Kidney (tissue), 14 donors: ENCODE data around the gene SLC5A6. TPM values are rescaled to one million over a fixed set of nuclear protein-coding genes. Genes with fewer than 3 reads are reported as not detected.
"Not testable (repeated sequence)": the region's sequence is repeated elsewhere in the genome, so short reads cannot be mapped to it uniquely, and the experiment has no call there.

ENCODE experiments used
- DNase-seq, 5 donors: peaks; one replicate each; pipeline ENCODE4 v3.0.0-alpha.2; 2013 to 2020
- FAIRE-seq: peaks from 2 replicates; lab custom pipeline; 2012; peaks lifted over from hg19 to GRCh38; lab: Jason Lieb, UNC
- H3K27ac ChIP-seq, 2 donors: one replicate each; pipeline ENCODE4 v1.7.0; 2013; ENCODE audit warnings: low read depth in 2 of 2, low read length in 2 of 2, inconsistent platforms in 1 of 2
- H3K27me3 ChIP-seq: one replicate; pipeline ENCODE4 v1.7.1; 2013; ENCODE audit warnings: low read length, inconsistent platforms; ENCODE audit not compliant: control insufficient read depth, insufficient read depth
- H3K36me3 ChIP-seq, 3 donors: one replicate each; pipeline versions ENCODE4 v1.7.0 to v1.7.1; 2013; ENCODE audit warnings: low read length in 3 of 3, control low read depth in 1 of 3, inconsistent platforms in 1 of 3; ENCODE audit not compliant: insufficient read depth in 3 of 3, control insufficient read depth in 2 of 3
- H3K4me1 ChIP-seq, 3 donors: one replicate each; pipeline versions ENCODE4 v1.7.0 to v1.7.1; 2013; ENCODE audit warnings: low read length in 3 of 3, inconsistent platforms in 1 of 3, low read depth in 1 of 3; ENCODE audit not compliant: control insufficient read depth in 2 of 3, insufficient read depth in 2 of 3
- H3K4me3 ChIP-seq, 3 donors: one replicate each; pipeline versions ENCODE4 v1.7.0 to v1.8.1; 2013; ENCODE audit warnings: low read length in 3 of 3, control low read depth in 1 of 3, inconsistent platforms in 1 of 3
- H3K9ac ChIP-seq, 3 donors: one replicate each; pipeline versions ENCODE4 v1.7.0 to v1.7.1; 2013; ENCODE audit warnings: low read length in 3 of 3, control low read depth in 1 of 3, inconsistent platforms in 1 of 3
- H3K9me3 ChIP-seq, 3 donors: one replicate each; pipeline versions ENCODE4 v1.7.0 to v1.7.1; 2013; ENCODE audit warnings: low read length in 3 of 3, control low read depth in 1 of 3, inconsistent platforms in 1 of 3; ENCODE audit not compliant: control insufficient read depth in 2 of 3, insufficient read depth in 1 of 3
- intact Hi-C: fragments of 100-400 bp; cut with DNase I; formaldehyde crosslinking; loops from one replicate; pipeline ENCODE4 v1.11.1; 2022
- polyA plus RNA-seq: library from polyadenylated mRNA; stranded (reverse); fragments of 350-450 nt; fragmentation: Illumina TruSeq; extraction: RNeasy Lipid Tissue Mini Kit (QIAGEN cat#74804); gene quantifications from one replicate; pipeline ENCODE4 v1.2.3, GENCODE V29; 2014; ENCODE audit warnings: low read depth, low replicate concordance; ENCODE audit not compliant: insufficient read depth
- total RNA-seq: library from RNA; stranded (reverse); fragmentation: NEBNext Ultra II Directional; extraction: Animal tissue kit (Norgen Biotek cat#: 25700); gene quantifications from one replicate; pipeline ENCODE4 v1.2.1, GENCODE V29; 2021
- TF ChIP-seq, protein P1 (sequence below): IDR thresholded peaks from 3 replicates; pipeline ENCODE4 v1.5.1; 2012; ENCODE audit warnings: mild to moderate bottlenecking, moderate library complexity, borderline replicate concordance; ENCODE audit not compliant: insufficient read depth; ENCODE audit errors: extremely low read depth
- donor health status: control.
- donor health status: control.
- donor health status: control.
- donor health status: control.
- donor health status: control.
- donor health status: DM: yes; HTN: yes; CAD: no.
- donor health status: Normal renal cell carcinoma (clear cell type).

The SLC5A6 gene
- total and polyA plus RNA-seq, 2 donors from 2014 or later = 10.8 to 27.8 TPM

DNA sequence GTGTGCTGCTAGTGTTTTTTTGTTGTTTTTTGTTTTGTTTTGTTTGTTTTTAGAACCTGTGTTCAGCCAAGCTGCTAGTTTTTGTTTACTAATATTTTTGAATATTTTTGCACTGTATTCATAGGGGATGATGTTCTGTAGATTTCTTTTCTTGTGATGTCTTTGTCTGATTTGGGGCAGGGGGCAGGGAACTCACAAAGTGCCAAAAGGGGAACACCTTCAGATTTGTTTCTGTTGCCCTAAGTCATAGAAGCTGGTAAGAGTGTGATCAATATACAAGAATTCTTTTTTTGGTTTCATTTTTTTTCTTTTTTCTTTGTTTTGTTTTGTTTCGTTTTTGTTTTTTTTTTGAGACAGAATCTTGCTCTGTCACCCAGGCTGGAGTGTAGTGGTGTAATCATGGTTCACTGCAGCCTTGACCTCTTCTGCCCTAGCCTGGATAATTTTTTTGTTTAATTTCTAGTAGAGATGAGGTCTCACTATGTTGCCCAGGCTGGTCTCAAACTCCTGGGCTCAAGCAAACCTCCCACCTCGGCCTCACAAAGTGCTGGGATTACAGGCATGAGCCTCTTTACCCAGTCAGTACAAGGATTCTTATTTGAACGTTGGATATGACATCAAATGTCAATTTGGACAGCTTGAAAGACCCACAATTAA lies 32.6 kb downstream of the SLC5A6 start:
- Histone ChIP-seq H3K36me3 (no peaks in the 10 kb centered on the region), H3K27me3 (no peaks in the 10 kb centered on the region), H3K9ac (no peak overlapping the region), H3K9me3 (no peaks in the 10 kb centered on the region), H3K27ac (no peak overlapping the region), H3K4me1 (no peaks in the 10 kb centered on the region), H3K4me3 (no peak overlapping the region)
- intact Hi-C loops = no loop called here
- TF ChIP-seq, protein P1, sequence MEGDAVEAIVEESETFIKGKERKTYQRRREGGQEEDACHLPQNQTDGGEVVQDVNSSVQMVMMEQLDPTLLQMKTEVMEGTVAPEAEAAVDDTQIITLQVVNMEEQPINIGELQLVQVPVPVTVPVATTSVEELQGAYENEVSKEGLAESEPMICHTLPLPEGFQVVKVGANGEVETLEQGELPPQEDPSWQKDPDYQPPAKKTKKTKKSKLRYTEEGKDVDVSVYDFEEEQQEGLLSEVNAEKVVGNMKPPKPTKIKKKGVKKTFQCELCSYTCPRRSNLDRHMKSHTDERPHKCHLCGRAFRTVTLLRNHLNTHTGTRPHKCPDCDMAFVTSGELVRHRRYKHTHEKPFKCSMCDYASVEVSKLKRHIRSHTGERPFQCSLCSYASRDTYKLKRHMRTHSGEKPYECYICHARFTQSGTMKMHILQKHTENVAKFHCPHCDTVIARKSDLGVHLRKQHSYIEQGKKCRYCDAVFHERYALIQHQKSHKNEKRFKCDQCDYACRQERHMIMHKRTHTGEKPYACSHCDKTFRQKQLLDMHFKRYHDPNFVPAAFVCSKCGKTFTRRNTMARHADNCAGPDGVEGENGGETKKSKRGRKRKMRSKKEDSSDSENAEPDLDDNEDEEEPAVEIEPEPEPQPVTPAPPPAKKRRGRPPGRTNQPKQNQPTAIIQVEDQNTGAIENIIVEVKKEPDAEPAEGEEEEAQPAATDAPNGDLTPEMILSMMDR = no peak
- DNase-seq (no peak), FAIRE-seq (no peak)

DNA sequence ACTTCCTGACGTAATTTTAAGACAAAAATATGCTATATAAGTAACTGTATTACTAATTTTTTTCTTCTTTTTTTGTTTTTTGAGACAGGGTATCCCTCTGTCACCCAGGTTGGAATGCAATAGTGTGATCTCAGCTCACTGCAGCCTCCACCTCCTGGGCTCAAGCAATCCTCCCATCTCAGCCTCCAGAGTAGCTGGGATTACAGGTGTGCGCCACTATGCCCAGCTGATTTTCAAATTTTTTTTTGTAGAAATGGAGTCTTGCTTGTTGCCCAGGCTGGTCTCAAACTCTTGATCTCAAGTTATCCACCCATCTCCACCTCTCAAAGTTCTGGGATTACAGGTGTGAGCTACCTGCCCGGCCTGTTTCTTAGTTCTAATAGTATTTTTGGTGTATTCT lies 33.6 kb downstream of the SLC5A6 start:
- no peak for FAIRE-seq
- Histone ChIP-seq H3K9ac (no peak overlapping the region), H3K36me3 (no peaks in the 10 kb centered on the region), H3K27ac (no peak overlapping the region), H3K4me3 (no peak overlapping the region), H3K9me3 (no peaks in the 10 kb centered on the region), H3K27me3 (no peaks in the 10 kb centered on the region), H3K4me1 (no peaks in the 10 kb centered on the region)
- intact Hi-C loops = no loop called here
- DNase-seq = no peak
- TF ChIP-seq, protein P1 = no peak

DNA sequence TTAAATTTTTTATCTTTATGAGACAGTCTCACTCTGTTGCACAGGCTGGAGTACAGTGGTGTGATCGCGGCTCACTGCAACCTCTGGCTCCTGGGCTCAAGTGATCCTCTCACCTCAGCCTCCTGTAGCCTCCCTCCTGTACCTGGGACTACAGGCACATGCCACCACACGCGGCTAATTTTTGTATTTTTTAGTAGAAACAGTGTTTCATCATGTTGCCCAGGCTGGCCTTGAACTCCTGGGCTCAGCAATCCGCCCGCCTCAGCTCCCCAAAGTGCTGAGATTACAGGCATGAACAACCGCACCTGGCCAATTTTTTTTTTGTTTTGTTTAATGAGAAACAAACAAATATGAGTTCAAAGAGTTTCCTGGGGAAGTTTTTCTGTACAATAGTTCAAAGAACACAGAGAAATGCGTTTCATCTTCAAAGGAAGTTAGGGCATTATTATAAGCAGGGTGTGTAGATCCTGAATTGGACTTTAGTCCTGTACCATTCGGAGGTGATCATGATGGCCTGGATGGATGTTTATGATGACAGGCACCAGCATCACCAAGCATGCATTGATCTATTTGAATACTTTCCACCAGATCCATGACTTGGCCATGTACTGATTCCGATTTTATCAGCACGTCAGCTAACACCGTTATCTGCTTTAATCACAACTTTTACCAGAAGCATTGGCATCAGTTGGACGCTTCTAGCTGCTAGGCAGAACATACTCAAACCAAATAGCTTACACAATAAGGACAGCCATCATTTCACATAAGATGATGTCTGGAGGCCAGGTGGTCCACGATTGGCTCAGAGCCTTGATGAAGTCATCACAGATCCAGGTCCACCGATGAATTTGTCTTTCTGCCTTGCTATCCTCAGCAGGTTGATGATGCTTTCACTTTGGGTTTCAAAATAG lies 34.4 kb downstream of the SLC5A6 start:
- DNase-seq (no peak), FAIRE-seq (no peak)
- no peaks in the 10 kb centered on the region for H3K27me3 ChIP-seq
- H3K4me3 ChIP-seq = no peak overlapping the region
- TF ChIP-seq, protein P1 = no peak
- H3K36me3 ChIP-seq = no peaks in the 10 kb centered on the region
- no peaks in the 10 kb centered on the region for H3K4me1 ChIP-seq
- intact Hi-C loops = no loop called here
- no peak overlapping the region for H3K9ac ChIP-seq
- H3K9me3 ChIP-seq = no peaks in the 10 kb centered on the region
- H3K27ac ChIP-seq = no peak overlapping the region

DNA sequence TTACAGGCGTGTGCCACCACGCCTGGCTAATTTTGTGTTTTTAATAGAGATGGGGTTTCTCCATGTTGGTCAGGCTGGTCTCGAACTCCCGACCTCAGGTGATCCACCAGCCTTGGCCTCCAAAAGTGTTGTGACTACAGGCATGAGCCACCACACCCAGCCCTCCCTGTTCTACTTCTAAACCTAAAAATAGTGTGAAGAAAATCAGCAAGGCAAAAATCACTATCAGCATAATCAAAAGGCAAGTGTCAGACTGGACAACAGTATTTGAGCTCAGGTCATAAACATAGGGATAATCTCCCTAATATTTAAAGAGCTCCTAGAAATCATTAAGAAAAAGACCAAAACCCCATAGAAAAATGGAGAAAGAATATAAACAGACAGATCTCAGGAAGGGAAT lies 36.3 kb downstream of the SLC5A6 start:
- H3K4me1 ChIP-seq, H3K4me3 ChIP-seq, H3K9ac ChIP-seq, DNase-seq, H3K27me3 ChIP-seq, H3K9me3 ChIP-seq, H3K36me3 ChIP-seq, FAIRE-seq, intact Hi-C loops, H3K27ac ChIP-seq: not testable (repeated sequence)
